Stimulated activated CD8-positive, alpha-beta memory T cell treated with anti-CD3 and anti-CD28 coated beads, Interleukin-7, amount 100 ng/mL, for 24 hours (primary cell): Measurements from ENCODE around the gene OCIAD1.
"Not testable (repeated sequence)": the region's sequence is repeated elsewhere in the genome, so short reads cannot be mapped to it uniquely, and the experiment has no call there.

Experiments
- DNase-seq: peaks from one replicate; pipeline ENCODE4 v3.0.0-alpha.2; 2020; ENCODE audit warnings: low read depth

The OCIAD1 gene

GRCh38 chr4:48821431-48821830, 9.5 kb upstream of the OCIAD1 start:
- not testable (repeated sequence) for DNase-seq

DNA sequence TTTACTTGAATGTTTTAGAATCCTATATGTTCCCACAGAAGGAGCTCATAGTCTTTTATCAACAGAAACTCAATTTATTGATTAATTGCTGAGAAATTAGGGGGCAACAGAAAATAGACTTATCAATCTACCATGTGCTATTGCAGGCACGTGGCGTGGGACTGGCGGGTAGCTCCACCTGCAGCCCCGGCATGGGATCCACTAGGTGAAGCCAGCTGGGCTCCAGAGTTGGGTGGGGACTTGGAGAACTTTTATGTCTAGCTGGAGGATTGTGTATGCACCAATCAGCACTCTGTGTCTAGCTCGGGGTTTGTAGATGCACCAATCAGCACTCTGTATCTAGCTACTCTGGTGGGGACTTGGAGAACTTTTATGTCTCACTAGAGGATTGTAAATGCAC, 3.3 kb upstream of the OCIAD1 start:
- no peak for DNase-seq

DNA sequence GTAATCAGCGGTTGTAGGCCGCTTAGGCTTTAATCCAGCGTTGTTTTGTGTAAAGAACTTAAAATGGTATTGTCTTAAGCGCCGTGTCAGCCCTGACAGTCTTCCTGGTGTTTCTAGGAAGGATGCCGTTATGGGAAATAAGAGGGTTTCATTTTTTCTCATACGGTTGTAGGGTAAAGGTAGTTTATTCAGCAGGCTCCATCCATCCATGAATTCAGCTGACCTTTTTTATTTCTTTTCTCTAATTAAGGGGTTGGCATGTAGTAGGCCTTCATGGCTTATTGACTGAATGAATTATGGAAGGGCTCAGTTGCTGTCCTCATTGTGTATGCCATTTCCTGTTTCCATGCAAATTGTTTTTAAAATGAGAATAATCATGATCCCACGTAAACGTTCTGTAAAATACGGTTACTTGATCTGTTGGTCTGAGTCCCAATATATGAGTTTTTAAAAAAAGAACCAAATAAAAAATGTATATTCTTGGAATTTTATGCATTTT, 693 bp downstream of the OCIAD1 start:
- no peak for DNase-seq

DNA sequence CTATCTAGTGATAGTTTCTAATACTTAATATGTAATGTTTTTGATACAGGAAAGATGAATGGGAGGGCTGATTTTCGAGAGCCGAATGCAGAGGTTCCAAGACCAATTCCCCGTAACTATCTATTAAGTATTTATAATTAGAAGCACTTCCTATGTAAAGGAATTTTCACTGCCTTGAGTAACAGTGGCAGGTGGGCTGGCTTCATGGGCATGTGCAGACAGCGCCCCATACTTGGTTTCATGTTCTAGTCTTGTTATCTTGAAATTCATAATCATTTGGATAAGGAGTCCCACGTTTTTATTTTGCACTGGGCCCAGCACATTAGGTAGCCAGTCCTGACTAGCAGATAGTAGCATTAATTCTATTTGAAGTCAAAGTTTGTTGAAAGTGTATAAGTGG, 1.7 kb downstream of the OCIAD1 start:
- DNase-seq: no peak

DNA sequence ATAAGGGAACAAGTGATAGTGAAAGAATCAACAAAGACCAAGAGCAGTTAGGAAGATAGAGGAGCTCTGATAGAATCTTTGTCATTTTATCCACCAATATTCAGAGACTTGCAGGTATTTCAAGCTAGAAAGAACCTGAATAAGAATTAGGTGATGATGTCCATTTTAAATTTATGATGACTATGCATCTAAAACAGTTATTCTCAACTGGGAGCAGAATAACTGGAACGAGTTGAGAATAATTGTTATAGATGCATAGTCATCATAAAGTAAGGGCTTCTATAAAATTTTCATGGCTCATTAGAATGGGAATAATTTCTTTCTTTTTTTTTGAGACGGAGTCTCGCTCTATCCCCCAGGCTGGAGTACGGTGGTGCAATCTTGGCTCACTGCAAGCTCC, 5.8 kb downstream of the OCIAD1 start:
- DNase-seq: no peak

GRCh38 chr4:48841045-48841827, 10.3 kb downstream of the OCIAD1 start:
- no peak for DNase-seq

DNA sequence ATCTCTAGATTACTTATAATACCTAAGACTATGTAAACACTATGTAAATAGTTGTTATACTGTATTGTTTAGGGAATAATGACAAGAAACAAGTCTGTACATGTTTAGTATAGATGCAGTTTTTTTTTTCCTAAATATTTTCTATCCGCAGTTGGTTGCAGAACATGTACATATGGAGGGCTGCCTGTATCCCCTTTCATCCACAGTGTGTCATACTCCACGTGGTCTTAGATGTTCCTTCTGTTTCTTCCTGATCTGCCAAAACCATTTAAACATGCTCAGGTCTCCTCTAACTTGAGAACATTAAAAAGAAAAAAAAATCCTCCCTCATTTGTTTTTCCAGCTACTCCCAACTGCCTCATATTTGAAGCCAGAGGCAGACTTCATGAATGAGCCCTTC, 14.0 kb downstream of the OCIAD1 start:
- DNase-seq: no peak

DNA sequence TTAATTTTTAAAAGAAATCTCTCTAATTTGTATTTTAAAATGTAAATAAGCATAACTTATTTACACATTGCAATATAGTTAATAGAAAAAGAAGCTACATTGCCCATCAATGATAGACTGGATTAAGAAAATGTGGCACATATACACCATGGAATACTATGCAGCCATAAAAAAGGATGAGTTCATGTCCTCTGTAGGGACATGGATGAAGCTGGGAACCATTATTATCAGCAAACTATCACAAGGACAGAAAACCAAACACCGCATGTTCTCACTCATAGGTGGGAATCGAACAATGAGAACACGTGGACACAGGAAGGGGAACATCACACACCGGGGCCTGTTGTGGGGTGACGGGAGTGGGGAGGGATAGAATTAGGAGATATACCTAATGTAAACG, 17.9 kb downstream of the OCIAD1 start:
- not testable (repeated sequence) for DNase-seq

GRCh38 chr4:48851651-48852050, 20.8 kb downstream of the OCIAD1 start:
- no peak for DNase-seq

DNA sequence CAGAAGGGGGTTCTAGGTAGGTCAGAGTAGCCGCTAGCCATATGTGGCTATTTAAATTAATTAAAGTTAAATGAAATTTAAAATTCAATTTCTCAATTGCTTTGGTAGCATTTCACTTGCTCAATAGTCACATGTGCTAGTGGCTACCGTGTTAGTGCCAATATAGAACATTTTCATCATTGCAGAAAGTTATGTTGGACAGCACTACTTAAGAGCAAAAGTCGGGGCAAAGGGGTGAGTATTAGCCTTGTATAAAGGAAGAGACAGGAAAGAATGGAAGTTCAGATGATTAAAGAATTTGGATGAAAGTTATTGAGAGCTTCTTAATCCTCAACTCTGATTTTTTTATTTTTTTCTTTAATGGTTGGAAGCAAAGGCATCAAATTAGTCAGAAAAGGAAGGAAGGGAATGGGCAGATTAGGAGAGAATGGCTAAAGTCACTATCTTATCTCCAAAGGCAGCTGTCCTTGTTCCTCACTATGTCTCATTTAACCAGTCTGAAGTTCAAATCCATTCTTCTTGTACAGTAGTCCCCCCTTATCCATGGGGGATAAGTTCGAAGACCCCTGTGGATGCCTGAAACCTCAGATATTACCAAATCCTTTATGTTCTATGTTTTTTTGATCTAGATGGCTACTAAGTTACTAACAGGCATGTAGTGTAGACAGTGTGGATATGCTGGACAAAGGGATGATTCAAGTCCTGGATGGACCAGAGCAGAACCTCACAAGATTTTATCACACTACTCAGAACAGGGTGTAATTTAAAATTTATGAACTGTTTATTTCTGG, 22.9 kb downstream of the OCIAD1 start:
- no peak for DNase-seq

DNA sequence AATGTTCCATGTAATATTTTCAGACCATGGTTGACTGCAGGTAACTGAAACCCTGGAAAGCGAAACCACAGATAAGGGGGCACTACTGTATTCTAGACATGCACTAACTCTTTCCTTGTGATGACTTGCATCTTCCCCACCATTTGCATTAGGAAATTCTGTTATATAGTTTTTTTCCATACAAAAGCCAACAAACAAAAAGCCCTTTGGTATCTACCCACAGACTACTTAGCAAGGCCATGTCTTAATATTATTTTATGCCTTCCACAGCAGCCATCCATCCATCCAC, 23.5 kb downstream of the OCIAD1 start:
- no peak for DNase-seq

- DNase-seq: no peak
Observed at GRCh38 chr4:48854982-48855381, 24.1 kb downstream of the OCIAD1 start.

- DNase-seq: no peak
Observed at GRCh38 chr4:48858130-48858529, 27.2 kb downstream of the OCIAD1 start.

- DNase-seq: no peak
Observed at GRCh38 chr4:48862038-48862437, 31.1 kb downstream of the OCIAD1 start.

- no peak for DNase-seq
Observed at GRCh38 chr4:48862661-48863060, 31.8 kb downstream of the OCIAD1 start.

DNA sequence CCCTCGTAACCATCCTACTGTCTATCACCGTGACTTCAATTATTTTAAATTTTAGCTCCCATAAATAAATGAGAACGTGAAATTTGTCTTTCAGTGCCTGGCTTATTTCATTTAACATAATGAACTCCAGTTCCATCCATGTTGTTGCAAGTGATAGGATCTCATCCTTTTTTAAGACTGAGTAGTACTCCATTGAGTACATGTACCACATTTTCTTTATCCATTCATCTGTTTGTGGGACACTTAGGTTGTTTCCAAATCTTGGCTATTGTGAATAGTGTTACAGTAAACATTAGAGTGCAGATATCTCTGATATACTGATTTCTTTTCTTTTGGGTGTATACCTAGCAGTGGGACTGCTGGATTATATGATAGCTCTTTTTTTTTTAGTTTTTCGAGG, 32.8 kb downstream of the OCIAD1 start:
- no peak for DNase-seq

DNA sequence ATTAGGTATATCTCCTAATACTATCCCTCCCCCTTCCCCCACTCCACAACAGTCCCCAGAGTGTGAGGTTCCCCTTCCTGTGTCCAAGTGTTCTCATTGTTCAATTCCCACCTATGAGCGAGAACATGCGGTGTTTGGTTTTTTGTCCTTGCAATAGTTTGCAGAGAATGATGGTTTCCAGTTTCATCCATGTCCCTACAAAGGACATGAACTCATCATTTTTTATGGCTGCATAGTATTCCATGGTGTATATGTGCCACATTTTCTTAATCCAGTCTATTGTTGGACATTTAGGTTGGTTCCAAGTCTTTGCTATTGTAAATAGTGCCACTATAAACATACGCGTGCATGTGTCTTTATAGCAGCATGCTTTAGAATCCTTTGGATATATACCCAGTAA, 33.8 kb downstream of the OCIAD1 start:
- not testable (repeated sequence) for DNase-seq

- DNase-seq: no peak
Observed at GRCh38 chr4:48877827-48878535, 47.1 kb downstream of the OCIAD1 start.

- DNase-seq: no peak
Observed at GRCh38 chr4:48879561-48880442, 48.9 kb downstream of the OCIAD1 start.

- DNase-seq: not testable (repeated sequence)
Observed at GRCh38 chr4:48881646-48882045, 50.8 kb downstream of the OCIAD1 start.

DNA sequence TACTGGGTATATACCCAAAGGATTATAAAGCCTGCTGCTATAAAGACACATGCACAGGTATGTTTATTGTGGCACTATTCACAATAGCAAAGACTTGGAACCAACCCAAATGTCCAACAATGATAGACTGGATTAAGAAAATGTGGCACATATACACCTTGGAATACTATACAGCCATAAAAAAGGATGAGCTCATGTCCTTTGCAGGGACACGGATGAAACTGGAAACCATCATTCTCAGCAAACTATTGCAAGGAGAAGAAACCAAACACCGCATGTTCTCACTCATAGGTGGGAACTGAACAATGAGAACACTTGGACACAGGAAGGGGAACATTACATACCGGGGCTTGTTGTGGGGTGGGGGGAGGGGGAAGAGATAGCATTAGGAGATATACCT, 58.9 kb downstream of the OCIAD1 start:
- not testable (repeated sequence) for DNase-seq
